Activated effector memory CD4-positive, alpha-beta T cell treated with Interleukin-2 at 50 U/mL for 16 hours (primary cell): ENCODE results near the gene HYCC1.
"Not testable (repeated sequence)": the region's sequence is repeated elsewhere in the genome, so short reads cannot be mapped to it uniquely, and the experiment has no call there.

Source experiments
- DNase-seq: peaks from one replicate; pipeline ENCODE4 v3.0.0-alpha.2; 2020

Gene HYCC1

DNA sequence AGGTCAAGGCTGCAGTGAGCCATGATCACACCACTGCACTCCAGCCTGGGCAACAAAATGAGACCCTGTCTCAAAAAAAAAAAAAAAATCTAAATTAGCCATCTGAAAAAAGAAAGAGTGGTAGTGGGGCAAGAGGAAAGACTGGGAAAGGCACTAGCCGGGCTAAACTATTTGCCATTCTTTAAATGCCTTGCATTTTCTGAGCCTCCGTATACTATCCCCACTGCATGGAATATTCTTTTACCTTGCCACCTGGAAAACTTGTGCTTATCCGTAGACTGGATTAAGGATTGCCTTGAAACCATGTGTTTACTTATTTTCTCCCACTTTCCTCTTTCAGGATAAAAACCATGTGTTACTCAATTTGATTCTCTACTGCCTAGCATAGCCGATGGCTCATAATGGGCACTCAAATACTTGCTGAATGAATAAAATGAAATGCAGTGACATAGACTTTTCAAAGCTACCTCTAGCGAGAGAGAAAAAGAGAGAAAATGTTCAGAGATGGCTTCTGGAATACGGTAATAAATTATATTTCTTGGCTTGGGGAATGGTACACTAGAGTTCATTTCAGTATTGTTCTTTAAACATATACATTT lies 30.6 kb downstream of the HYCC1 start:
- no peak for DNase-seq

DNA sequence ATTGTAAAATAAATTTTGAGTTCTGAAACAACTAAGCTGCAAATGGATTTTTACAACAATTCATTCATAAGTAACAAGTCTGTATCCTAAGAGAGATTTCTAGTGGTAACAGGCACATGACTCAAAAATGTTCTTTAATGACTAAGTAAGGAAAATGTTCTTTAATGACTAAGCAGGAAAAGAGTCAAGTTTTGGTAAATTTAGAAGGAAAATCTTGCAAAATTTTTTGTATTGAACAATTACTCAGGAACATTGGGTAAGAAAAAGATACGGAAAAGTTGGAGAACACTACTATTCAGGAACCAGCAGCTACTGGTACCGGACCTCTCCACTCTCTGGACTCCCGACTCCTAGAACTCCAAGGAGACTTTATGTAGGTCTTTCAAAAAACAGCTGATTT lies 33.5 kb downstream of the HYCC1 start:
- no peak for DNase-seq

GRCh38 chr7:22979861-22980260 lies 34.1 kb downstream of the HYCC1 start:
- DNase-seq, result no peak

DNA sequence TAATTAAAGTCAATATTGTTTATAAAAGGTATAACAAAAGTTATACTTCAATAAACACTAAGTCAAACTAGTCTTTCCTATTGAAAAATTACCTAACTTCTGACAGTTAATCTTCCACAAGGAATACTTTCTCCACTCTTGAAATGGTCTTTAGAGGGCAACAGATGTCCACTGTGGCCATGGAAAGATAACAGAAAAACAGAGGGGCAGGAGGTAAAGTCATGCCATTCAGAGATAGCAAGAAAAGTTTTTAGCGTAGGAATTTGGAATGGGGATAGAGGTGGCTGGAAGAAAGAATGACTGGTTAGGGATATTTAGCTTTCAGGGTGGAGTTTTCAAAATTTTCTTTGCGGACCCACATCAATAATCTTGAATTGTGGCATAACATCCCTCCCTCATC lies 34.7 kb downstream of the HYCC1 start:
- no peak for DNase-seq

GRCh38 chr7:22974636-22975035 lies 39.3 kb downstream of the HYCC1 start:
- DNase-seq, result not testable (repeated sequence)

DNA sequence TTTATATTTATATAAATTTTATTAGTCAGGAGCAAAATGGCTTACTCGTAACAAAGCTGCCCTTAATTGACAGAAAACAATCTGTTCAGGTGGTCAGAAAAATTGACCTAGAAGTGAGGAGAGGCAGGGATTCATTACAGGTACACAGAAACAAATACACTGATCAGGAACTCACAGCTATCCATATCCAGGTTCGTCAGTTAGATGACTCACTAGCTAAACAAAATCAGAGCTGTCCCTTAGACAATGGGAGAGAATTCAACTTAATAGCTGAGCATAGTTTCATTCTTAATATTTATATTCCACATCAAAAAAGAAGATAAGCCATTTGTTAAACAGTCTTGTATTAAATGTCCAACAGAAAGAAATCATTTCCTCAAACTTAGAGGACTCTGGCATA lies 41.7 kb downstream of the HYCC1 start:
- DNase-seq, result no peak

GRCh38 chr7:22969010-22969431 lies 44.9 kb downstream of the HYCC1 start:
- no peak for DNase-seq
